ENCODE measurements around the gene NFKBIB.

- TF ChIP-seq CTCF (IDR thresholded peaks at IDR 0.05; ENCODE audit: insufficient read depth, low read depth, low read length) = no peak
- no peak for TF ChIP-seq EZH2 (IDR thresholded peaks at IDR 0.05; ENCODE audit: insufficient read depth, low read length)
These were observed 56.5 kb downstream of the NFKBIB start for GRCh38 chr19:38956264-38956663.
